Measurements from ENCODE around the gene RHOBTB3.

DNA sequence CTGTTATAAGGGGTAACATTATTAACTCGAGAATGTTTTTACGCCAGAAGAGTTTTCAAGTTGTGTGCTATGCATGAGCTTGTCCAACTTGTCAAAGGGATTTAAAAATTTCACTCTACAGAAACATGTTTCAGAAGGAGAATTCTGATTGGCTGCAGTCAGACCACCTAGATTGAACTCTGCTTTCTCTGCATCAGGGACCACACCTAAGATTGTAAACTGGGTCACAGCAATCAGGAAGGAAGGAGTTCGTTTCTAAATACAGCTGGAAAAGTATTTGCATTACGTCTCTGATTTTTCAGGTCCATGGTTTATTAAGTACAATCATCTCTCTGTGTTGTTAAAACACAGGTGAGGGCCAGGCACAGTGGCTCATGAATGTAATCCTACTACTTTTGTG is 85.6 kb downstream of the RHOBTB3 start:
- TF ChIP-seq, protein P1, sequence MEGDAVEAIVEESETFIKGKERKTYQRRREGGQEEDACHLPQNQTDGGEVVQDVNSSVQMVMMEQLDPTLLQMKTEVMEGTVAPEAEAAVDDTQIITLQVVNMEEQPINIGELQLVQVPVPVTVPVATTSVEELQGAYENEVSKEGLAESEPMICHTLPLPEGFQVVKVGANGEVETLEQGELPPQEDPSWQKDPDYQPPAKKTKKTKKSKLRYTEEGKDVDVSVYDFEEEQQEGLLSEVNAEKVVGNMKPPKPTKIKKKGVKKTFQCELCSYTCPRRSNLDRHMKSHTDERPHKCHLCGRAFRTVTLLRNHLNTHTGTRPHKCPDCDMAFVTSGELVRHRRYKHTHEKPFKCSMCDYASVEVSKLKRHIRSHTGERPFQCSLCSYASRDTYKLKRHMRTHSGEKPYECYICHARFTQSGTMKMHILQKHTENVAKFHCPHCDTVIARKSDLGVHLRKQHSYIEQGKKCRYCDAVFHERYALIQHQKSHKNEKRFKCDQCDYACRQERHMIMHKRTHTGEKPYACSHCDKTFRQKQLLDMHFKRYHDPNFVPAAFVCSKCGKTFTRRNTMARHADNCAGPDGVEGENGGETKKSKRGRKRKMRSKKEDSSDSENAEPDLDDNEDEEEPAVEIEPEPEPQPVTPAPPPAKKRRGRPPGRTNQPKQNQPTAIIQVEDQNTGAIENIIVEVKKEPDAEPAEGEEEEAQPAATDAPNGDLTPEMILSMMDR (IDR thresholded peaks at IDR 0.05): no peak
- no peak for TF ChIP-seq POLR2A (IDR thresholded peaks at IDR 0.05)

All from uterus (tissue), 2 donors.